Neuronal stem cell (in vitro differentiated cells): ENCODE measurements around the gene MMP25.

Experiments used
- DNase-seq: peaks from one replicate; pipeline ENCODE4 v3.0.0-alpha.2; 2013; ENCODE audit warnings: low spot score
- H2AFZ ChIP-seq: one replicate; pipeline ENCODE4 v1.6.1; 2013; ENCODE audit warnings: mild to moderate bottlenecking, low read length, inconsistent platforms
- H2AK5ac ChIP-seq: 2 replicates; pipeline ENCODE4 v1.6.1; 2013; ENCODE audit warnings: low read depth, mild to moderate bottlenecking, inconsistent platforms, low read length, moderate library complexity, mixed read lengths
- H2BK120ac ChIP-seq: 2 replicates; pipeline ENCODE4 v1.6.1; 2013; ENCODE audit warnings: low read depth, mild to moderate bottlenecking, inconsistent platforms, low read length, moderate library complexity, mixed read lengths
- H2BK12ac ChIP-seq: one replicate; pipeline ENCODE4 v1.6.1; 2013; ENCODE audit warnings: low read length, inconsistent platforms
- H2BK15ac ChIP-seq: 2 replicates; pipeline ENCODE4 v1.6.1; 2013; ENCODE audit warnings: mild to moderate bottlenecking, low read length, inconsistent platforms, mixed read lengths
- H2BK5ac ChIP-seq: one replicate; pipeline ENCODE4 v1.6.1; 2013; ENCODE audit warnings: inconsistent platforms, mild to moderate bottlenecking, low read length, moderate library complexity
- H3K14ac ChIP-seq: one replicate; pipeline ENCODE4 v1.6.1; 2013; ENCODE audit warnings: low read length, inconsistent platforms
- H3K18ac ChIP-seq: 2 replicates; pipeline ENCODE4 v1.6.1; 2013; ENCODE audit warnings: low read length, inconsistent platforms
- H3K23ac ChIP-seq: 2 replicates; pipeline ENCODE4 v1.6.1; 2013; ENCODE audit warnings: low read depth, mild to moderate bottlenecking, mixed read lengths, low read length, inconsistent platforms; ENCODE audit not compliant: poor library complexity
- H3K27ac ChIP-seq: replicated peaks from 3 replicates; pipeline ENCODE4 v1.5.1; 2013; ENCODE audit warnings: low read length, inconsistent platforms
- H3K27me3 ChIP-seq, 3 experiments: 2 replicates each; pipeline ENCODE4 v1.6.1; 2013; ENCODE audit warnings: low read length in 3 of 3, mild to moderate bottlenecking in 2 of 3, inconsistent platforms in 1 of 3, low read depth in 1 of 3, mixed read lengths in 1 of 3, moderate library complexity in 1 of 3; ENCODE audit not compliant: control insufficient read depth in 3 of 3, insufficient read depth in 3 of 3
- H3K36me3 ChIP-seq, 2 donors: replicated peaks in 1 of 2; 2 replicates each; pipeline ENCODE4 v1.6.1; 2013; ENCODE audit warnings: low read length in 2 of 2; ENCODE audit not compliant: control insufficient read depth in 2 of 2, insufficient read depth in 2 of 2
- H3K4ac ChIP-seq: 2 replicates; pipeline ENCODE4 v1.6.1; 2013; ENCODE audit warnings: inconsistent platforms, mild to moderate bottlenecking, low read length, moderate library complexity
- H3K4me1 ChIP-seq, 2 donors: 1 replicate in 1 of 2; 2 replicates in 1 of 2; pipeline ENCODE4 v1.6.1; 2013; ENCODE audit warnings: low read length in 2 of 2, low read depth in 1 of 2; ENCODE audit not compliant: control insufficient read depth in 2 of 2, insufficient read depth in 1 of 2
- H3K4me2 ChIP-seq: one replicate; pipeline ENCODE4 v1.6.1; 2013; ENCODE audit warnings: mild to moderate bottlenecking, low read length, inconsistent platforms; ENCODE audit not compliant: insufficient read depth, poor library complexity, severe bottlenecking
- H3K4me3 ChIP-seq, 2 donors: 2 replicates each; pipeline ENCODE4 v1.5.1; 2013; ENCODE audit warnings: low read length in 2 of 2, mild to moderate bottlenecking in 2 of 2, inconsistent platforms in 1 of 2, moderate library complexity in 1 of 2
- H3K79me1 ChIP-seq: one replicate; pipeline ENCODE4 v1.6.1; 2013; ENCODE audit warnings: low read depth, mild to moderate bottlenecking, inconsistent platforms, low read length, moderate library complexity
- H3K9ac ChIP-seq: one replicate; pipeline ENCODE4 v1.6.1; 2013; ENCODE audit warnings: mild to moderate bottlenecking, low read depth, low read length, inconsistent platforms; ENCODE audit not compliant: poor library complexity
- H3K9me3 ChIP-seq, 2 donors: replicated peaks in 1 of 2; 2 replicates each; pipeline versions ENCODE3 to v1.6.1; 2013; ENCODE audit warnings: low read length in 2 of 2, mild to moderate bottlenecking in 2 of 2, inconsistent platforms in 1 of 2, low read depth in 1 of 2, mixed read lengths in 1 of 2, moderate library complexity in 1 of 2; ENCODE audit not compliant: control insufficient read depth in 2 of 2, insufficient read depth in 1 of 2
- H4K8ac ChIP-seq: one replicate; pipeline ENCODE4 v1.6.1; 2013; ENCODE audit warnings: low read depth, mild to moderate bottlenecking, inconsistent platforms, low read length, moderate library complexity
- H4K91ac ChIP-seq: one replicate; pipeline ENCODE4 v1.6.1; 2013; ENCODE audit warnings: low read length, low read depth, mild to moderate bottlenecking, inconsistent platforms; ENCODE audit not compliant: poor library complexity
- WGBS, 2 donors: extraction: QIAGEN DNeasy Blood & Tissue Kit; methylation state at CpG; one replicate each; pipeline ENCODE4 v1.1.7; 2013; ENCODE audit warnings: missing lambda C conversion rate in 2 of 2, mixed read lengths in 1 of 2; ENCODE audit not compliant: insufficient read length in 2 of 2, insufficient replicate concordance in 1 of 2; ENCODE audit errors: extremely low coverage in 2 of 2; 5-methylcytosine and 5-hydroxymethylcytosine counted together

MMP25 gene

DNA sequence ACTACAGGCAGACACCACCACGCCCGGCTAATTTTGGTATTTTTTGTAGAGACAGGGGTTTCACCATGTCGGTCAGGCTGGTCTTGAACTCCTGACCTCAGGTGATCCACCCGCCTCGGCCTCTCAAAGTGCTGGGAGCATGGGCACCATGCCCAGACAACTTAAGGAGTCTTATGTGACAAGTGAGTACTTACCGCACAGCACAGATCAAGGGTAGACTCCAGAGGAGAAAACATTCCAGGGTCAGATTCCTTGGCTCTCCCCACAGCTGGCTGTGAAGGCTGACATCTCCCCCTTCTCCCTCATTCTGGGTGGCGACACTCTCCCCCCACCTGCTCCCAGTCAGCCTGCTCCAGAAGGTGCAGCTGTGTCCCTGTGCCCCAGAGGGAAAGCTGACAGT lies 42.1 kb downstream of the MMP25 start:
- no peak for DNase-seq
- WGBS, 2 donors, result no CpG with 5 or more reads among the region's 7 CpGs
- H4K8ac ChIP-seq, result no peak overlapping the region
- no peak overlapping the region for H2BK5ac ChIP-seq
- peaks cover 14 to 19% of the 10 kb centered on the region in 2 donors for H3K4me1 ChIP-seq
- no peak overlapping the region for H3K23ac ChIP-seq
- H3K18ac ChIP-seq, result no peak overlapping the region
- no peak overlapping the region for H2BK120ac ChIP-seq
- H3K27ac ChIP-seq, result no peak overlapping the region
- peaks cover 1% of the 10 kb centered on the region for H3K79me1 ChIP-seq
- H2BK12ac ChIP-seq, result no peak overlapping the region
- H3K4ac ChIP-seq, result no peak overlapping the region
- H2BK15ac ChIP-seq, result no peak overlapping the region
- no peaks in the 10 kb centered on the region for H3K9me3 ChIP-seq
- H3K9ac ChIP-seq, result no peak overlapping the region
- H2AFZ ChIP-seq, result no peak overlapping the region
- no peak overlapping the region for H3K14ac ChIP-seq
- H3K4me3 ChIP-seq, result no peak overlapping the region
- no peak overlapping the region for H2AK5ac ChIP-seq
- H3K27me3 ChIP-seq, result peaks cover 0 to 8% (median 0%) of the 10 kb centered on the region in 3 experiments
- no peaks in the 10 kb centered on the region for H3K36me3 ChIP-seq
- no peak overlapping the region for H3K4me2 ChIP-seq
- H4K91ac ChIP-seq, result no peak overlapping the region

DNA sequence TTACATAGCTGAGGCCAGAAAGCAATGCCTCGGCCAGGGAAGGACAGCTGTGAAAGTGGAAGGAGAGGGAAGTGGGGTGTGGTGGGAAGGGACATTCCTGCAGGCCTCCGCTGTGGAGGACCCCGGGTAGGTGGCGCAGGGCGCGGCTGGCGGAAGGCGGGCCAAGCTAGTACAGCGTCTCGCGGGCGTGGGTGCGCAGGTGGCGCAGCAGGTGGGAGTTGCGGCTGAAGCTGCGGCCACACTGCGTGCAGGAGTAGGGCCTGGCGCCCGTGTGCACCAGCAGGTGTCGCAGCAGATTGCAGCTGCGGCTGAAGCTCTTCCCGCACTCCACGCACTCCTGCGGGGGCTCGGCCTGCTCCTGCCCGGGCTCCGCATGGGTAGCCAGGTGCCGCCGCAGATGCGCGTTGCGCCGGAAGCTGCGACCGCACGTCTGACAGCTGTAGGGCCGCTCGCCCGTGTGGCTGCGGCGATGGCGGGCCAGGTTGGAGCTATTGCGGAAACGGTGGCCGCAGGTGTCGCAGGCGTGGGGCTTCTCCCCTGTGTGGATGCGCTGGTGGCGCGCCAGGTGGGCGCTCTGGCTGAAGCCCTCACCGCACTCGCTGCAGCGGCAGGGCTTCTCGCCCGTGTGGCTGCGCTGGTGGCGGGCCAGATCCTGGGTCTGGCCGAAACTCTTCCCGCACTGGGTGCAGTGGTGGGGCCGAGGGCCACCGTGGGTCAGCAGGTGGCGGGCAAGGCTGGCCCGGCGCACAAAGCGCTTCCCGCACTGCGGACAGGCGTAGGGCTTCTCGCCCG lies 42.8 kb downstream of the MMP25 start:
- no peak for DNase-seq
- H3K14ac ChIP-seq, result peak overlapping the region; percentile 56

DNA sequence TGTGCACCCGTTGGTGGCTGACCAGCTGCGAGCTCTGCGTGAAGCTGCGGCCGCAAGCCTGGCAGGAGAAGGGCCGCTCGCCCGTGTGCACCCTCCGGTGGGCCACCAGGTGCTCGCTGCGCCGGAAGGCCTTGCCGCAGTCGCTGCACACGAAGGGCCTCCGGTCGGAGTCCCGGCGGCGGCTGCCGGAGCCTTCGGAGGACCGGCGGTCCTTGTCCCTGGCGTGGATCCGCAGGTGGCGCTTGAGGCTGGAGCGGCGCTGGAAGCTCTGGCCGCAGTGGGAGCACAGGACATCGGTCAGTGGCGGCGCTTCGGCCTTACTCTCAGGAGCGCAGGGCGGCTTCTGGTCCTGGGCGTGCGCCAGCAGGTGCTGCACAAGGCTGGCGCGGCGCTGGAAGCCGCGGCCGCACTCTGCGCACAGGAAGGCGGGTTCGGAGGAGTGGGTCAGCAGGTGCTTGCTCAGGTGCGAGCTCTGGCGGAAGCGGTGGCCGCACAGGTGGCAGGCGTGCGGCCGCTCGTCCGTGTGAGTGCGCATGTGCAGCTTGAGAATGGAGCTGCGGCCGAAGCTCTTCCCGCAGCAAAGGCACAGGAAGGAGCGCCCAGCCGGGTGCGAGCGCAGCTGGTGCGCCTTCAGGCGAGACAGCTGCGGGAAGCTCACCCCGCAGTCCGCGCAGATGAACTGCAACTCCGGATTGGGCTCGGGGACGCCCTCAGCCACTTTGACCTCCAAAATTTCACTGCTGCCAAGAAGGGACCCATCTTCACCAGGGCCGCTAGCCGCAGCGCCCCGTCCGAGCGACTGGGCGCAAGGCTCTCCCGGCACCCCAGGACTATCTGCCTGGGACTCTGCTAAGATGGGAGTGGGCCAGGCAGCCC lies 43.6 kb downstream of the MMP25 start:
- H3K9ac ChIP-seq, result no peak overlapping the region
- H3K27me3 ChIP-seq, result peaks cover 0 to 8% (median 0%) of the 10 kb centered on the region in 3 experiments
- no peak overlapping the region for H2BK15ac ChIP-seq
- H3K23ac ChIP-seq, result no peak overlapping the region
- no peak overlapping the region for H3K4ac ChIP-seq
- H4K91ac ChIP-seq, result no peak overlapping the region
- H3K4me3 ChIP-seq, result no peak overlapping the region
- no CpG with 5 or more reads among the region's 81 CpGs for WGBS, 2 donors
- no peaks in the 10 kb centered on the region for H3K9me3 ChIP-seq
- peak overlapping the region; percentile 35 for H2AK5ac ChIP-seq
- no peaks in the 10 kb centered on the region for H3K36me3 ChIP-seq
- H3K14ac ChIP-seq, result peak overlapping the region; percentile 56
- H3K27ac ChIP-seq, result no peak overlapping the region
- H4K8ac ChIP-seq, result no peak overlapping the region
- H2AFZ ChIP-seq, result no peak overlapping the region
- H2BK12ac ChIP-seq, result peak overlapping the region; percentile 63
- H3K18ac ChIP-seq, result no peak overlapping the region
- H3K4me2 ChIP-seq, result no peak overlapping the region
- H3K79me1 ChIP-seq, result peaks cover 1% of the 10 kb centered on the region
- DNase-seq, result no peak
- H2BK5ac ChIP-seq, result no peak overlapping the region
- H3K4me1 ChIP-seq, result peaks cover 14 to 19% of the 10 kb centered on the region in 2 donors
- no peak overlapping the region for H2BK120ac ChIP-seq

More for the DNA sequence above, 42.8 kb downstream of the MMP25 start:
- Histone ChIP-seq H2BK12ac (peak overlapping the region; percentile 41), H4K91ac (peak overlapping the region; percentile 85), H3K4me3 (no peak overlapping the region), H3K79me1 (peaks cover 1% of the 10 kb centered on the region), H3K27ac (no peak overlapping the region), H3K23ac (no peak overlapping the region), H3K18ac (peak overlapping the region; percentile 38), H2BK15ac (peak overlapping the region; percentile 26), H3K4me1 (peaks cover 14 to 19% of the 10 kb centered on the region in 2 donors), H3K4ac (no peak overlapping the region), H4K8ac (peak overlapping the region; percentile 65), H3K9me3 (no peaks in the 10 kb centered on the region), H3K9ac (peak overlapping the region; percentile 21), H2BK120ac (no peak overlapping the region), H2AFZ (no peak overlapping the region), H3K27me3 (peaks cover 0 to 8% (median 0%) of the 10 kb centered on the region in 3 experiments), H2AK5ac (no peak overlapping the region), H3K36me3 (no peaks in the 10 kb centered on the region), H3K4me2 (no peak overlapping the region), H2BK5ac (no peak overlapping the region)
- no CpG with 5 or more reads among the region's 71 CpGs for WGBS, 2 donors

DNA sequence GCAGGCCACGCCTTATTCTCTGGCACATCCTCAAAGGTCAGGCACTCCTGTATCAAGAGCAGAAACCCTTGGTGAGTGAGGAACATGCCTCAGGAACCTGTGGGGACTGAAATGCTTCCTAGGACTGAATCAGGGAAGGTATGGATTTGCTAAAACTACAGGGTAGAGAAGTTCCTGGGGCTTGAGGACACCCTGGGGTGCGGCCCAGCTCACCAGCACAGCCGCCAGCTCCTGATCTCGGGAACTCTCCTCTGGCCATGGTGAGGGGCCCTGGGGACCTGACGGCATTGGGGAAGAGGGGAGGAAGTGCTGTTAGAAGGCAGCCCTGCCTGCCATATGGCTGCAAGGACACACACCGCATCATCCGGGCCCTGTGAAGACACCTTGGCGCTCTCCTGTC lies 45.2 kb downstream of the MMP25 start:
- Histone ChIP-seq H3K27me3 (peaks cover 0 to 5% (median 0%) of the 10 kb centered on the region in 3 experiments), H4K8ac (no peak overlapping the region), H3K4me3 (no peak overlapping the region), H3K36me3 (no peaks in the 10 kb centered on the region), H2AFZ (no peak overlapping the region), H3K23ac (no peak overlapping the region), H3K9me3 (no peaks in the 10 kb centered on the region), H2AK5ac (no peak overlapping the region), H2BK120ac (no peak overlapping the region), H4K91ac (no peak overlapping the region), H3K27ac (no peak overlapping the region), H3K4ac (no peak overlapping the region), H2BK15ac (no peak overlapping the region), H3K4me1 (peaks cover 14 to 17% of the 10 kb centered on the region in 2 donors), H2BK12ac (no peak overlapping the region), H3K18ac (no peak overlapping the region), H3K79me1 (no peaks in the 10 kb centered on the region), H3K9ac (no peak overlapping the region), H3K4me2 (no peak overlapping the region), H2BK5ac (no peak overlapping the region), H3K14ac (no peak overlapping the region)
- no CpG with 5 or more reads among the region's 8 CpGs for WGBS, 2 donors
- DNase-seq, result no peak
